HUES6 (cell line): ENCODE data around the gene GPR42.
"Not testable (repeated sequence)": the region's sequence is repeated elsewhere in the genome, so short reads cannot be mapped to it uniquely, and the experiment has no call there.

ENCODE experiments used
- H3K27ac ChIP-seq: 2 replicates; pipeline ENCODE4 v1.7.0; 2013; ENCODE audit warnings: low read depth, mild to moderate bottlenecking, low read length, inconsistent platforms
- H3K27me3 ChIP-seq: 2 replicates; pipeline ENCODE4 v1.6.1; 2013; ENCODE audit warnings: low read length; ENCODE audit not compliant: control insufficient read depth, insufficient read depth
- H3K36me3 ChIP-seq: 2 replicates; pipeline ENCODE4 v1.6.1; 2013; ENCODE audit warnings: low read length; ENCODE audit not compliant: control insufficient read depth, insufficient read depth
- H3K4me1 ChIP-seq: 2 replicates; pipeline ENCODE4 v1.6.1; 2013; ENCODE audit warnings: low read length; ENCODE audit not compliant: control insufficient read depth, insufficient read depth
- H3K4me3 ChIP-seq: 2 replicates; pipeline ENCODE4 v1.5.1; 2013; ENCODE audit warnings: low read depth, low read length
- H3K9ac ChIP-seq: one replicate; pipeline ENCODE4 v1.6.1; 2013; ENCODE audit warnings: mild to moderate bottlenecking, low read length
- H3K9me3 ChIP-seq: 2 replicates; pipeline ENCODE4 v1.6.1; 2013; ENCODE audit warnings: low read depth, low read length; ENCODE audit not compliant: control insufficient read depth, insufficient read depth

Gene GPR42

GRCh38 chr19:35399948-35400772 is 29.3 kb downstream of the GPR42 start:
- no peak overlapping the region for H3K9ac ChIP-seq
- H3K9me3 ChIP-seq: no peaks in the 10 kb centered on the region
- H3K27ac ChIP-seq: no peak overlapping the region
- H3K4me1 ChIP-seq: 0 out of 2 replicates have a peak, but pooled peaks cover 3% of the 10 kb centered on the region
- H3K4me3 ChIP-seq: no peak overlapping the region
- H3K27me3 ChIP-seq: no peaks in the 10 kb centered on the region
- no peaks in the 10 kb centered on the region for H3K36me3 ChIP-seq

- H3K4me3 ChIP-seq: no peak overlapping the region
- 0 out of 2 replicates have a peak, but pooled peaks cover 3% of the 10 kb centered on the region for H3K4me1 ChIP-seq
- H3K27ac ChIP-seq: no peak overlapping the region
- no peaks in the 10 kb centered on the region for H3K9me3 ChIP-seq
- H3K9ac ChIP-seq: no peak overlapping the region
- H3K27me3 ChIP-seq: no peaks in the 10 kb centered on the region
- no peaks in the 10 kb centered on the region for H3K36me3 ChIP-seq
Measured at GRCh38 chr19:35400773-35401100, 29.9 kb downstream of the GPR42 start.

GRCh38 chr19:35401416-35401815 is 30.5 kb downstream of the GPR42 start:
- H3K9ac ChIP-seq, H3K9me3 ChIP-seq, H3K27ac ChIP-seq, H3K4me3 ChIP-seq, H3K4me1 ChIP-seq, H3K36me3 ChIP-seq, H3K27me3 ChIP-seq: not testable (repeated sequence)

- Histone ChIP-seq H3K4me1 (no peaks in the 10 kb centered on the region), H3K27ac (no peak overlapping the region), H3K4me3 (no peak overlapping the region), H3K36me3 (no peaks in the 10 kb centered on the region), H3K9me3 (no peaks in the 10 kb centered on the region), H3K9ac (no peak overlapping the region), H3K27me3 (no peaks in the 10 kb centered on the region)
Measured at GRCh38 chr19:35403116-35403760, 32.4 kb downstream of the GPR42 start.

- H3K27ac ChIP-seq: no peak overlapping the region
- no peaks in the 10 kb centered on the region for H3K9me3 ChIP-seq
- no peaks in the 10 kb centered on the region for H3K27me3 ChIP-seq
- H3K4me3 ChIP-seq: no peak overlapping the region
- H3K36me3 ChIP-seq: no peaks in the 10 kb centered on the region
- H3K4me1 ChIP-seq: no peaks in the 10 kb centered on the region
- H3K9ac ChIP-seq: no peak overlapping the region
Measured at GRCh38 chr19:35404879-35405622, 34.2 kb downstream of the GPR42 start.

GRCh38 chr19:35407619-35408018 is 36.8 kb downstream of the GPR42 start:
- no peaks in the 10 kb centered on the region for H3K4me1 ChIP-seq
- H3K27me3 ChIP-seq: no peaks in the 10 kb centered on the region
- H3K9me3 ChIP-seq: no peaks in the 10 kb centered on the region
- no peaks in the 10 kb centered on the region for H3K36me3 ChIP-seq
- no peak overlapping the region for H3K9ac ChIP-seq
- H3K4me3 ChIP-seq: no peak overlapping the region
- no peak overlapping the region for H3K27ac ChIP-seq

- H3K9me3 ChIP-seq: no peaks in the 10 kb centered on the region
- H3K36me3 ChIP-seq: no peaks in the 10 kb centered on the region
- no peak overlapping the region for H3K27ac ChIP-seq
- no peak overlapping the region for H3K4me3 ChIP-seq
- no peak overlapping the region for H3K9ac ChIP-seq
- no peaks in the 10 kb centered on the region for H3K4me1 ChIP-seq
- H3K27me3 ChIP-seq: no peaks in the 10 kb centered on the region
Measured at GRCh38 chr19:35408284-35409171, 37.7 kb downstream of the GPR42 start.

GRCh38 chr19:35409191-35409590 is 38.3 kb downstream of the GPR42 start:
- Histone ChIP-seq H3K4me1 (no peaks in the 10 kb centered on the region), H3K4me3 (no peak overlapping the region), H3K9me3 (no peaks in the 10 kb centered on the region), H3K27me3 (no peaks in the 10 kb centered on the region), H3K27ac (no peak overlapping the region), H3K9ac (no peak overlapping the region), H3K36me3 (no peaks in the 10 kb centered on the region)

GRCh38 chr19:35410487-35410886 is 39.6 kb downstream of the GPR42 start:
- no peaks in the 10 kb centered on the region for H3K9me3 ChIP-seq
- H3K27ac ChIP-seq: no peak overlapping the region
- H3K4me1 ChIP-seq: no peaks in the 10 kb centered on the region
- no peaks in the 10 kb centered on the region for H3K27me3 ChIP-seq
- H3K9ac ChIP-seq: no peak overlapping the region
- no peak overlapping the region for H3K4me3 ChIP-seq
- H3K36me3 ChIP-seq: no peaks in the 10 kb centered on the region

- Histone ChIP-seq H3K4me3 (no peak overlapping the region), H3K27me3 (peaks cover 15% of the 10 kb centered on the region), H3K9ac (no peak overlapping the region), H3K36me3 (no peaks in the 10 kb centered on the region), H3K4me1 (no peaks in the 10 kb centered on the region), H3K27ac (no peak overlapping the region), H3K9me3 (no peaks in the 10 kb centered on the region)
Measured at GRCh38 chr19:35414442-35414841, 43.6 kb downstream of the GPR42 start.
